ENCODE data around the gene MRPS6. TPM values are rescaled to one million over a fixed set of nuclear protein-coding genes. Genes with fewer than 3 reads are reported as not detected.

MRPS6 gene
- total and polyA plus RNA-seq, 12 donors: 25.4 to 135 (median 83.6) TPM

DNA sequence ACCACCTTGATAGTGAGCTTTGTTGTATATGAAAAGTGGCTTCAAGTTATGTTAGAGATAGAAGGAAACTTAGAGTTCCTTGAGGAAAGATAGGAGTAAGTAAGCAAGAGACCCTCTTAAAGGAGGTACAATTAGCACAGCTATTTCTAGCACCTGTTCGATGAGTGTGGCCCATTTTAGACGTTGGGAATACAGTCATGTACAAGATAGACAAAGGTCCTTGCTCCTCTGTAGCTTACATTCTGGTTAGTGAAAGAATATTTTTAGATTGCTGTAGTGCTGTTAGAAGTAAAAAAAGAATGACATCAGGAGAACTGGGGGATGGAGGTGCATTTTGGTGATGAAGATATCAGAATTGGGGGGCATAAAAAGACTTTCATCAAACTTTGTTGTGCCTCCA is 47.5 kb downstream of the MRPS6 start:
- H3K27ac ChIP-seq: no peak overlapping the region
- no peak overlapping the region for H3K4me3 ChIP-seq
- H3K27me3 ChIP-seq: no peaks in the 10 kb centered on the region
- intact Hi-C loops (cut with DNase I): no loop called here
- H3K4me1 ChIP-seq (replicated peaks in 1 of 2): peaks cover 8 to 20% of the 10 kb centered on the region in 2 donors
- TF ChIP-seq POLR2A (IDR thresholded peaks at IDR 0.05): no peak
- TF ChIP-seq CTCF (IDR thresholded peaks at IDR 0.05): no peak
- DNase-seq: no peak
- H3K36me3 ChIP-seq (replicated peaks in 1 of 2): peaks cover 0 to 3% of the 10 kb centered on the region in 2 donors
- whole genome bisulfite sequencing, 4 donors: 73 to 89% (median 85%) methylated on average over 2 of the region's 2 CpGs
- H3K9me3 ChIP-seq (replicated peaks in 1 of 3): no peaks in the 10 kb centered on the region

- 40 to 69% (median 48%) methylated on average over 2 of the region's 2 CpGs for WGBS, 4 donors
- Histone ChIP-seq H3K27me3 (no peaks in the 10 kb centered on the region), H3K4me1 (replicated peaks in 1 of 2) (peaks cover 8 to 20% of the 10 kb centered on the region in 2 donors), H3K36me3 (replicated peaks in 1 of 2) (peaks cover 0 to 8% of the 10 kb centered on the region in 2 donors), H3K27ac (peak overlapping the region in 1 of 5 donors; percentile 27), H3K4me3 (no peak overlapping the region), H3K9me3 (replicated peaks in 1 of 3) (no peaks in the 10 kb centered on the region)
- peak in 1 of 7 donors; percentile 12 for DNase-seq
- intact Hi-C loops (cut with DNase I): no loop called here
- TF ChIP-seq CTCF (IDR thresholded peaks at IDR 0.05) (no peak), POLR2A (IDR thresholded peaks at IDR 0.05) (no peak)
Measured at GRCh38 chr21:34122047-34122446, 48.7 kb downstream of the MRPS6 start.

GRCh38 chr21:34123609-34124008 is 50.2 kb downstream of the MRPS6 start:
- no peak overlapping the region for H3K27ac ChIP-seq
- 92 to 95% (median 94%) methylated on average over 8 of the region's 8 CpGs for WGBS, 4 donors
- intact Hi-C loops (cut with DNase I): no loop called here
- H3K9me3 ChIP-seq (replicated peaks in 1 of 3): no peaks in the 10 kb centered on the region
- H3K36me3 ChIP-seq (replicated peaks in 1 of 2): peaks cover 0 to 8% of the 10 kb centered on the region in 2 donors
- no peak overlapping the region for H3K4me3 ChIP-seq
- H3K27me3 ChIP-seq: no peaks in the 10 kb centered on the region
- no peak for DNase-seq
- TF ChIP-seq CTCF (IDR thresholded peaks at IDR 0.05): no peak
- peaks cover 22 to 31% of the 10 kb centered on the region in 2 donors for H3K4me1 ChIP-seq (replicated peaks in 1 of 2)

- intact Hi-C loops (cut with DNase I): loop anchor here in 1 of 2 donors (5.0 kb wide), 1 partner anchor 49 kb away; no protein-coding TSS in a partner anchor
- no peak overlapping the region for H3K4me3 ChIP-seq
- TF ChIP-seq CTCF (IDR thresholded peaks at IDR 0.05) (no peak), POLR2A (IDR thresholded peaks at IDR 0.05) (no peak)
- DNase-seq: peak in 1 of 7 donors; percentile 83
- peaks cover 48 to 55% of the 10 kb centered on the region in 2 donors for H3K4me1 ChIP-seq (replicated peaks in 1 of 2)
- peaks cover 0 to 8% of the 10 kb centered on the region in 2 donors for H3K36me3 ChIP-seq (replicated peaks in 1 of 2)
- no peaks in the 10 kb centered on the region for H3K27me3 ChIP-seq
- no peaks in the 10 kb centered on the region for H3K9me3 ChIP-seq (replicated peaks in 1 of 3)
- peak overlapping the region in 2 of 5 donors; percentile 12 to 23 for H3K27ac ChIP-seq
- WGBS, 4 donors: 91 to 94% (median 94%) methylated on average over 10 of the region's 10 CpGs
Measured at GRCh38 chr21:34126269-34126668, 52.9 kb downstream of the MRPS6 start.
